Endodermal cell (in vitro differentiated cells): ENCODE data around the gene TCL1B. TPM values are rescaled to one million over a fixed set of nuclear protein-coding genes. Genes with fewer than 3 reads are reported as not detected.

ENCODE experiments used
- DNase-seq: peaks from one replicate; pipeline ENCODE4 v3.0.0-alpha.2; 2017
- H3K27ac ChIP-seq: 2 replicates; pipeline ENCODE4 v1.5.1; 2013; ENCODE audit warnings: mild to moderate bottlenecking, low read depth, low read length, moderate library complexity
- H3K27me3 ChIP-seq: 2 replicates; pipeline ENCODE4 v1.6.1; 2013; ENCODE audit warnings: mild to moderate bottlenecking, low read length, moderate library complexity; ENCODE audit not compliant: insufficient read depth, control insufficient read depth, poor library complexity, severe bottlenecking
- H3K36me3 ChIP-seq: 2 replicates; pipeline ENCODE4 v1.7.0; 2013; ENCODE audit warnings: mild to moderate bottlenecking, low read length, moderate library complexity; ENCODE audit not compliant: control insufficient read depth, insufficient read depth
- H3K4me1 ChIP-seq: one replicate; pipeline ENCODE4 v1.7.0; 2013; ENCODE audit warnings: low read length; ENCODE audit not compliant: control insufficient read depth, insufficient read depth
- H3K4me3 ChIP-seq: 2 replicates; pipeline ENCODE4 v1.5.1; 2013; ENCODE audit warnings: mild to moderate bottlenecking, low read length, moderate library complexity
- H3K9ac ChIP-seq: 2 replicates; pipeline ENCODE4 v1.6.1; 2013; ENCODE audit warnings: mild to moderate bottlenecking, low read length, moderate library complexity; ENCODE audit not compliant: poor library complexity, severe bottlenecking; ENCODE audit errors: extremely low read depth
- H3K9me3 ChIP-seq: 2 replicates; pipeline ENCODE4 v1.6.1; 2013; ENCODE audit warnings: mild to moderate bottlenecking, low read length, moderate library complexity; ENCODE audit not compliant: control insufficient read depth
- H3K27ac Mint-ChIP-seq: 2 replicates; pipeline ENCODE4 v1.8.0; 2020; ENCODE audit warnings: mixed read lengths
- H3K27me3 Mint-ChIP-seq: 2 replicates; pipeline ENCODE4 v1.8.0; 2021; ENCODE audit warnings: mild to moderate bottlenecking, mixed read lengths; ENCODE audit not compliant: insufficient read depth
- H3K36me3 Mint-ChIP-seq: 2 replicates; pipeline ENCODE4 v1.8.0; 2020; ENCODE audit warnings: low read depth, mixed read lengths
- H3K4me1 Mint-ChIP-seq: 2 replicates; pipeline ENCODE4 v1.8.0; 2020; ENCODE audit warnings: mixed read lengths
- H3K4me3 Mint-ChIP-seq: 2 replicates; pipeline ENCODE4 v1.8.0; 2020; ENCODE audit warnings: mild to moderate bottlenecking, moderate library complexity, mixed read lengths
- H3K9me3 Mint-ChIP-seq: 2 replicates; pipeline ENCODE4 v1.8.0; 2020; ENCODE audit warnings: mild to moderate bottlenecking, mixed read lengths
- WGBS, 2 experiments: methylation state at CpG; one replicate each; pipeline versions ENCODE4 v1.1.5 to v1.1.7; 2013; ENCODE audit warnings: missing lambda C conversion rate in 2 of 2, mixed read lengths in 1 of 2; ENCODE audit not compliant: insufficient coverage in 1 of 2, insufficient read length in 1 of 2; 5-methylcytosine and 5-hydroxymethylcytosine counted together
- total RNA-seq, 2 donors: library from RNA; stranded (reverse); fragmentation: NEBNext Ultra II Directional in 1 of 2; extraction: Animal tissue kit (Norgen Biotek cat#: 25700) in 1 of 2; gene quantifications; 2 replicates in 1 of 2; 3 replicates in 1 of 2; pipeline ENCODE4 v1.2.1, GENCODE V29; 2021
- TF ChIP-seq, protein P1 (sequence below): fragments of 200-600 bp; sonication (generic); conservative IDR thresholded peaks from 2 replicates; pipeline ENCODE4 v1.5.0; 2021; ENCODE audit warnings: antibody characterized with exemption, mild to moderate bottlenecking

The TCL1B gene
- total RNA-seq, 2 donors from 2014 or later: 0.62 to 0.95 TPM

DNA sequence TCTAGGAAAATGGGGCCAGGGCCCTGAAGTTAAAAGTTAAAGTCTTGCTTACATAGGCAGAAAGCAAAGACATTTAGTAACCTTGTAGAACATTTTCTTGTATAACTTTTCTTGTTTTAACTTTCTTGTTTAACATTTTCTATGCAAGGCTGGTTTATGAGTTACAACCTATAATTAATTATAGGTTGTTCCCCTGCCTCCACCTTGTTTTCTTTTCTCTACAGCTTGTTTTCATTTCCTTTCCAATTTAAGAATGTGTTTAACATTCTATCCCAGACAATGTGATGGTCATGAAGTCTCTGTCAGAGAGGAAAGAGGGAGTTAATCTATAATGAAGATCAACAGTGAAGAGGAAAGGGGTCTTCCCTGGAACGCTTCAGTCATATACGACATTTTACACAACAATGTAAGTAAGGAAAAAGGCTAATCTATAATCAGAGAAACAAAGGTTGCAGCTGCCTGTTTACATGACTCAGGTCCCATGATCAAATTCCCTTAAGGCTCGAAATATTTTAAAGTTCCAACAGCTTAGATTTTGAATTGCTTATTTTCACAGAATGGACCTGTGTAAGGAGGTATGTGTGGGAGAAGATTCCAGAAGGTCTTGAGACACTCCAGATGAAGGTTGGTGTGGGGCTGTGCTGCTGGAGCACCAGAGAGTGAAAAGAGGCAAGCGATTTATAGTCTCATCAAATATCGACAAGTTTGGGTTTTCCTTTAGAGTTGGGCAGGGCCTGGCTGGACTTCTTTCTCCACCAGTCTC lies 34.2 kb upstream of the TCL1B start:
- no peak overlapping the region for H3K9ac ChIP-seq
- H3K9me3 ChIP-seq: no peaks in the 10 kb centered on the region
- peaks cover 23% of the 10 kb centered on the region for H3K27me3 ChIP-seq
- no peaks in the 10 kb centered on the region for H3K4me1 ChIP-seq
- no peak overlapping the region for H3K27ac ChIP-seq
- Mint-ChIP-seq H3K4me3 (no peak overlapping the region), H3K9me3 (no peaks in the 10 kb centered on the region), H3K36me3 (no peaks in the 10 kb centered on the region), H3K27me3 (peaks cover 35% of the 10 kb centered on the region), H3K27ac (no peak overlapping the region), H3K4me1 (peaks cover 38% of the 10 kb centered on the region)
- 78 to 84% methylated on average over 5 of the region's 5 CpGs for WGBS, 2 experiments
- no peaks in the 10 kb centered on the region for H3K36me3 ChIP-seq
- no peak for DNase-seq
- TF ChIP-seq, protein P1, sequence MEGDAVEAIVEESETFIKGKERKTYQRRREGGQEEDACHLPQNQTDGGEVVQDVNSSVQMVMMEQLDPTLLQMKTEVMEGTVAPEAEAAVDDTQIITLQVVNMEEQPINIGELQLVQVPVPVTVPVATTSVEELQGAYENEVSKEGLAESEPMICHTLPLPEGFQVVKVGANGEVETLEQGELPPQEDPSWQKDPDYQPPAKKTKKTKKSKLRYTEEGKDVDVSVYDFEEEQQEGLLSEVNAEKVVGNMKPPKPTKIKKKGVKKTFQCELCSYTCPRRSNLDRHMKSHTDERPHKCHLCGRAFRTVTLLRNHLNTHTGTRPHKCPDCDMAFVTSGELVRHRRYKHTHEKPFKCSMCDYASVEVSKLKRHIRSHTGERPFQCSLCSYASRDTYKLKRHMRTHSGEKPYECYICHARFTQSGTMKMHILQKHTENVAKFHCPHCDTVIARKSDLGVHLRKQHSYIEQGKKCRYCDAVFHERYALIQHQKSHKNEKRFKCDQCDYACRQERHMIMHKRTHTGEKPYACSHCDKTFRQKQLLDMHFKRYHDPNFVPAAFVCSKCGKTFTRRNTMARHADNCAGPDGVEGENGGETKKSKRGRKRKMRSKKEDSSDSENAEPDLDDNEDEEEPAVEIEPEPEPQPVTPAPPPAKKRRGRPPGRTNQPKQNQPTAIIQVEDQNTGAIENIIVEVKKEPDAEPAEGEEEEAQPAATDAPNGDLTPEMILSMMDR: no peak
- H3K4me3 ChIP-seq: no peak overlapping the region

GRCh38 chr14:95652690-95653089 lies 33.5 kb upstream of the TCL1B start:
- H3K27ac ChIP-seq: no peak overlapping the region
- H3K4me3 Mint-ChIP-seq: no peak overlapping the region

GRCh38 chr14:95655461-95655860 lies 30.8 kb upstream of the TCL1B start:
- Histone ChIP-seq H3K27ac (no peak overlapping the region), H3K36me3 (no peaks in the 10 kb centered on the region), H3K4me3 (no peak overlapping the region), H3K4me1 (no peaks in the 10 kb centered on the region), H3K27me3 (peaks cover 51% of the 10 kb centered on the region), H3K9ac (no peak overlapping the region), H3K9me3 (no peaks in the 10 kb centered on the region)
- Mint-ChIP-seq H3K27ac (no peak overlapping the region), H3K36me3 (no peaks in the 10 kb centered on the region), H3K9me3 (no peaks in the 10 kb centered on the region), H3K27me3 (peaks cover 54% of the 10 kb centered on the region), H3K4me3 (no peak overlapping the region), H3K4me1 (peaks cover 51% of the 10 kb centered on the region)
- WGBS, 2 experiments: 77% methylated on average over 1 of the region's 1 CpG; no CpG with 5 or more reads in 1 of the 2 experiments
- TF ChIP-seq, protein P1: no peak
- DNase-seq: no peak

More at GRCh38 chr14:95652690-95653089, 33.5 kb upstream of the TCL1B start:
- no peak overlapping the region for H3K27ac Mint-ChIP-seq
- peaks cover 45% of the 10 kb centered on the region for H3K4me1 Mint-ChIP-seq
- Histone ChIP-seq H3K9me3 (no peaks in the 10 kb centered on the region), H3K4me3 (no peak overlapping the region), H3K9ac (no peak overlapping the region), H3K36me3 (no peaks in the 10 kb centered on the region), H3K27me3 (peaks cover 25% of the 10 kb centered on the region), H3K4me1 (no peaks in the 10 kb centered on the region)
- DNase-seq: no peak
- no peaks in the 10 kb centered on the region for H3K9me3 Mint-ChIP-seq
- no peaks in the 10 kb centered on the region for H3K36me3 Mint-ChIP-seq
- TF ChIP-seq, protein P1: no peak
- peaks cover 40% of the 10 kb centered on the region for H3K27me3 Mint-ChIP-seq
- WGBS, 2 experiments: 63 to 86% methylated on average over 1 to 2 of the region's 2 CpGs
